SU-DHL-6 (cell line): Measurements from ENCODE around the gene ARL16.

Experiments
- EZH2phosphoT487 ChIP-seq: fragments of 200-600 bp; sonication (generic), shearing (Covaris generic); conservative IDR thresholded peaks from 2 replicates; pipeline ENCODE4 v1.6.1; 2018; ENCODE audit warnings: mild to moderate bottlenecking, antibody characterized with exemption, low read length, moderate library complexity, mixed read lengths
- TF ChIP-seq, protein P1 (sequence below): fragments of 200-600 bp; sonication (generic); IDR thresholded peaks from one replicate; pipeline ENCODE4 v1.5.1; 2017; ENCODE audit warnings: antibody characterized with exemption, mild to moderate bottlenecking, low read length, moderate library complexity; ENCODE audit not compliant: insufficient read depth, poor library complexity, severe bottlenecking

DNA sequence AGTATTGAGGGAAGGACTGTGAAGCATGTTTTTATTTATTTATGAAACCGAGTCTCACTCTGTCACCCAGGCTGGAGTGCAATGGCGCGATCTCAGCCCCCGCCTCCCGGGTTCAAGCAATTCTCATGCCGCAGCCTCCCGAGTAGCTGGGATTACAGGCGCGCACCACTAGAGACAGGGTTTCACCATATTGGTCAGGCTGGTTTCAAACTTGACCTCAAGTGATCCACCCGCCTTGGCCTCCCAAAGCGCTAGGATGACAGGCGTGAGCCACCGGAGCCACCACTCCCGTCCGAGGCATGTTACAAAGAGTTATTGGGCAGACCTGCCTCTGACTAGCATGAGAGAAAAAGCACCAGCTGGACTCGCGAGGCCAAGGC lies 22.6 kb upstream of the ARL16 start:
- TF ChIP-seq, protein P1, sequence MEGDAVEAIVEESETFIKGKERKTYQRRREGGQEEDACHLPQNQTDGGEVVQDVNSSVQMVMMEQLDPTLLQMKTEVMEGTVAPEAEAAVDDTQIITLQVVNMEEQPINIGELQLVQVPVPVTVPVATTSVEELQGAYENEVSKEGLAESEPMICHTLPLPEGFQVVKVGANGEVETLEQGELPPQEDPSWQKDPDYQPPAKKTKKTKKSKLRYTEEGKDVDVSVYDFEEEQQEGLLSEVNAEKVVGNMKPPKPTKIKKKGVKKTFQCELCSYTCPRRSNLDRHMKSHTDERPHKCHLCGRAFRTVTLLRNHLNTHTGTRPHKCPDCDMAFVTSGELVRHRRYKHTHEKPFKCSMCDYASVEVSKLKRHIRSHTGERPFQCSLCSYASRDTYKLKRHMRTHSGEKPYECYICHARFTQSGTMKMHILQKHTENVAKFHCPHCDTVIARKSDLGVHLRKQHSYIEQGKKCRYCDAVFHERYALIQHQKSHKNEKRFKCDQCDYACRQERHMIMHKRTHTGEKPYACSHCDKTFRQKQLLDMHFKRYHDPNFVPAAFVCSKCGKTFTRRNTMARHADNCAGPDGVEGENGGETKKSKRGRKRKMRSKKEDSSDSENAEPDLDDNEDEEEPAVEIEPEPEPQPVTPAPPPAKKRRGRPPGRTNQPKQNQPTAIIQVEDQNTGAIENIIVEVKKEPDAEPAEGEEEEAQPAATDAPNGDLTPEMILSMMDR: no peak
- no peak for TF ChIP-seq EZH2phosphoT487
